GM18867 (cell line): ENCODE results near the gene PCED1B.

ENCODE experiments used
- ATAC-seq: cut with Tn5 transposase; IDR thresholded peaks from one replicate; pipeline ENCODE4 v1.9.1; 2021; ENCODE audit warnings: mild to moderate bottlenecking, moderate library complexity; ENCODE audit not compliant: unreplicated experiment

Gene PCED1B

GRCh38 chr12:47067176-47067575 is 12.2 kb upstream of the PCED1B start:
- no peak for ATAC-seq

GRCh38 chr12:47067771-47068431 is 11.5 kb upstream of the PCED1B start:
- ATAC-seq: no peak

GRCh38 chr12:47068539-47068938 is 10.9 kb upstream of the PCED1B start:
- ATAC-seq: no peak

- no peak for ATAC-seq
Measured at GRCh38 chr12:47070310-47070709, 9.1 kb upstream of the PCED1B start.

GRCh38 chr12:47071241-47071852 is 8.1 kb upstream of the PCED1B start:
- ATAC-seq: no peak

- no peak for ATAC-seq
Measured at GRCh38 chr12:47073951-47074350, 5.5 kb upstream of the PCED1B start.

GRCh38 chr12:47074757-47075156 is 4.7 kb upstream of the PCED1B start:
- no peak for ATAC-seq

- no peak for ATAC-seq
Measured at GRCh38 chr12:47075192-47076084, 4.0 kb upstream of the PCED1B start.

- no peak for ATAC-seq
Measured at GRCh38 chr12:47077206-47078085, 2.0 kb upstream of the PCED1B start.

GRCh38 chr12:47078086-47078395 is 1.4 kb upstream of the PCED1B start:
- ATAC-seq: no peak

- ATAC-seq: no peak
Measured at GRCh38 chr12:47078733-47079467, 521 bp upstream of the PCED1B start.

- ATAC-seq: peak; percentile 26
Measured at GRCh38 chr12:47079981-47080724, 732 bp downstream of the PCED1B start.

GRCh38 chr12:47080725-47081502 is 1.5 kb downstream of the PCED1B start:
- no peak for ATAC-seq

GRCh38 chr12:47082283-47082682 is 2.9 kb downstream of the PCED1B start:
- no peak for ATAC-seq

GRCh38 chr12:47082796-47083621 is 3.6 kb downstream of the PCED1B start:
- ATAC-seq: no peak

- ATAC-seq: no peak
Measured at GRCh38 chr12:47084172-47084571, 4.8 kb downstream of the PCED1B start.

GRCh38 chr12:47085815-47086252 is 6.4 kb downstream of the PCED1B start:
- no peak for ATAC-seq
